Mesenchymal stem cell (in vitro differentiated cells and primary cell): ENCODE results near the gene OR52B6.

ENCODE experiments used
- DNase-seq: peaks from one replicate; pipeline ENCODE4 v3.0.0-alpha.2; 2013
- H2AFZ ChIP-seq: one replicate; pipeline ENCODE4 v1.6.1; 2013; ENCODE audit warnings: low read depth, mild to moderate bottlenecking, control low read depth, inconsistent platforms, low read length, moderate library complexity
- H2AK5ac ChIP-seq: 2 replicates; pipeline ENCODE4 v1.6.1; 2013; ENCODE audit warnings: low read length, moderate library complexity, mild to moderate bottlenecking, inconsistent platforms; ENCODE audit not compliant: severe bottlenecking
- H2BK120ac ChIP-seq: one replicate; pipeline ENCODE4 v1.6.1; 2013; ENCODE audit warnings: low read depth, mild to moderate bottlenecking, inconsistent platforms, low read length, moderate library complexity
- H2BK12ac ChIP-seq, 2 experiments: one replicate each; pipeline ENCODE4 v1.6.1; 2013; ENCODE audit warnings: inconsistent platforms in 2 of 2, low read length in 2 of 2, mild to moderate bottlenecking in 2 of 2, moderate library complexity in 2 of 2, control low read depth in 1 of 2
- H2BK15ac ChIP-seq: one replicate; pipeline ENCODE4 v1.6.1; 2013; ENCODE audit warnings: mild to moderate bottlenecking, low read depth, inconsistent platforms; ENCODE audit not compliant: poor library complexity, severe bottlenecking
- H2BK5ac ChIP-seq: 2 replicates; pipeline ENCODE4 v1.6.1; 2013; ENCODE audit warnings: low read depth, mild to moderate bottlenecking, low read length, control low read depth, inconsistent platforms; ENCODE audit not compliant: poor library complexity, severe bottlenecking
- H3K14ac ChIP-seq, 2 experiments: one replicate each; pipeline ENCODE4 v1.6.1; 2013; ENCODE audit warnings: inconsistent platforms in 2 of 2, low read length in 2 of 2, control low read depth in 1 of 2, mild to moderate bottlenecking in 1 of 2, moderate library complexity in 1 of 2
- H3K18ac ChIP-seq, 2 experiments: one replicate each; pipeline ENCODE4 v1.6.1; 2013; ENCODE audit warnings: inconsistent platforms in 2 of 2, low read length in 2 of 2, control low read depth in 1 of 2, low read depth in 1 of 2, mild to moderate bottlenecking in 1 of 2
- H3K23ac ChIP-seq, 2 experiments: one replicate each; pipeline ENCODE4 v1.6.1; 2013; ENCODE audit warnings: inconsistent platforms in 2 of 2, low read length in 2 of 2, mild to moderate bottlenecking in 2 of 2, moderate library complexity in 2 of 2, control low read depth in 1 of 2
- H3K27ac ChIP-seq: 2 replicates; pipeline ENCODE4 v1.5.1; 2013; ENCODE audit warnings: mild to moderate bottlenecking, moderate library complexity, low read length, control low read depth, inconsistent platforms; ENCODE audit not compliant: poor library complexity, severe bottlenecking
- H3K27me3 ChIP-seq, 2 experiments: 2 replicates each; pipeline versions ENCODE4 v1.6.1 to v1.7.0; 2013; ENCODE audit warnings: low read length in 2 of 2, mild to moderate bottlenecking in 2 of 2, moderate library complexity in 2 of 2, control low read depth in 1 of 2, inconsistent platforms in 1 of 2; ENCODE audit not compliant: control insufficient read depth in 1 of 2, insufficient read depth in 1 of 2
- H3K36me3 ChIP-seq, 2 experiments: 2 replicates each; pipeline versions ENCODE4 v1.6.1 to v1.7.0; 2013; ENCODE audit warnings: low read length in 2 of 2, control low read depth in 1 of 2, inconsistent platforms in 1 of 2, low read depth in 1 of 2, mild to moderate bottlenecking in 1 of 2; ENCODE audit not compliant: insufficient read depth in 2 of 2, control insufficient read depth in 1 of 2
- H3K4ac ChIP-seq, 2 experiments: one replicate each; pipeline ENCODE4 v1.6.1; 2013; ENCODE audit warnings: inconsistent platforms in 2 of 2, low read length in 2 of 2, mild to moderate bottlenecking in 2 of 2, moderate library complexity in 2 of 2, control low read depth in 1 of 2, low read depth in 1 of 2
- H3K4me1 ChIP-seq: 2 replicates; pipeline ENCODE4 v1.6.1; 2013; ENCODE audit warnings: low read depth, low read length, control low read depth; ENCODE audit not compliant: control insufficient read depth, insufficient read depth
- H3K4me2 ChIP-seq: 2 replicates; pipeline ENCODE4 v1.6.1; 2013; ENCODE audit warnings: low read length, mild to moderate bottlenecking, inconsistent platforms; ENCODE audit not compliant: poor library complexity, severe bottlenecking
- H3K4me3 ChIP-seq, 2 experiments: 2 replicates each; pipeline versions ENCODE4 v1.5.1 to v1.7.0; 2013; ENCODE audit warnings: low read length in 2 of 2, mild to moderate bottlenecking in 2 of 2, control low read depth in 1 of 2, low read depth in 1 of 2; ENCODE audit not compliant: insufficient read depth in 1 of 2
- H3K79me1 ChIP-seq: replicated peaks from 2 replicates; pipeline ENCODE4 v1.6.1; 2013; ENCODE audit warnings: mild to moderate bottlenecking, control low read depth, low read length, inconsistent platforms; ENCODE audit not compliant: poor library complexity, severe bottlenecking
- H3K9ac ChIP-seq: 2 replicates; pipeline ENCODE4 v1.7.0; 2013; ENCODE audit warnings: mild to moderate bottlenecking, low read length, moderate library complexity
- H3K9me3 ChIP-seq: 2 replicates; pipeline ENCODE4 v1.7.0; 2013; ENCODE audit warnings: mild to moderate bottlenecking, low read length; ENCODE audit not compliant: control insufficient read depth
- H4K8ac ChIP-seq: one replicate; pipeline ENCODE4 v1.6.1; 2013; ENCODE audit warnings: inconsistent platforms, mild to moderate bottlenecking, low read length, moderate library complexity
- H4K91ac ChIP-seq: one replicate; pipeline ENCODE4 v1.6.1; 2013; ENCODE audit warnings: mild to moderate bottlenecking, low read length, inconsistent platforms
- WGBS: methylation state at CpG from one replicate; pipeline ENCODE4 v1.1.7; 2013; ENCODE audit warnings: mixed read lengths; 5-methylcytosine and 5-hydroxymethylcytosine counted together

OR52B6 gene

GRCh38 chr11:5550440-5551095 lies 30.1 kb upstream of the OR52B6 start:
- Histone ChIP-seq H3K4me3 (no peak overlapping the region), H2BK12ac (no peak overlapping the region), H3K79me1 (no peaks in the 10 kb centered on the region), H3K27ac (no peak overlapping the region), H2BK15ac (no peak overlapping the region), H2BK5ac (no peak overlapping the region), H2AFZ (no peak overlapping the region), H3K4ac (no peak overlapping the region), H3K18ac (no peak overlapping the region), H3K23ac (no peak overlapping the region), H3K36me3 (no peaks in the 10 kb centered on the region), H2AK5ac (no peak overlapping the region), H4K91ac (no peak overlapping the region), H2BK120ac (no peak overlapping the region), H3K9ac (peak overlapping the region; percentile 37), H3K27me3 (no peaks in the 10 kb centered on the region), H3K9me3 (no peaks in the 10 kb centered on the region), H4K8ac (no peak overlapping the region), H3K4me1 (peaks cover 1% of the 10 kb centered on the region), H3K4me2 (no peak overlapping the region), H3K14ac (no peak overlapping the region)
- DNase-seq = peak; percentile 63
- WGBS = 32% methylated on average over 4 of the region's 5 CpGs

- Histone ChIP-seq H3K4me1 (peaks cover 1% of the 10 kb centered on the region), H3K4me2 (no peak overlapping the region), H3K23ac (no peak overlapping the region), H2BK120ac (no peak overlapping the region), H3K18ac (no peak overlapping the region), H3K4me3 (no peak overlapping the region), H3K27me3 (no peaks in the 10 kb centered on the region), H3K4ac (no peak overlapping the region), H4K91ac (no peak overlapping the region), H2AFZ (no peak overlapping the region), H3K36me3 (no peaks in the 10 kb centered on the region), H3K9ac (no peak overlapping the region), H3K9me3 (no peaks in the 10 kb centered on the region), H2BK12ac (no peak overlapping the region), H2BK15ac (no peak overlapping the region), H3K27ac (no peak overlapping the region), H3K79me1 (no peaks in the 10 kb centered on the region), H4K8ac (no peak overlapping the region), H2BK5ac (no peak overlapping the region), H3K14ac (no peak overlapping the region), H2AK5ac (no peak overlapping the region)
- no peak for DNase-seq
These were observed 27.3 kb upstream of the OR52B6 start for GRCh38 chr11:5553343-5553742.

- H3K23ac ChIP-seq = no peak overlapping the region
- H3K79me1 ChIP-seq = no peaks in the 10 kb centered on the region
- whole genome bisulfite sequencing = 7% methylated on average over 3 of the region's 3 CpGs
- no peak overlapping the region for H2AFZ ChIP-seq
- no peak overlapping the region for H4K8ac ChIP-seq
- H2BK15ac ChIP-seq = no peak overlapping the region
- H3K4me2 ChIP-seq = no peak overlapping the region
- H2BK120ac ChIP-seq = no peak overlapping the region
- H3K4me3 ChIP-seq = no peak overlapping the region
- no peaks in the 10 kb centered on the region for H3K9me3 ChIP-seq
- H3K27ac ChIP-seq = no peak overlapping the region
- H3K27me3 ChIP-seq = no peaks in the 10 kb centered on the region
- no peak overlapping the region for H4K91ac ChIP-seq
- no peak overlapping the region for H3K18ac ChIP-seq
- H2BK5ac ChIP-seq = no peak overlapping the region
- no peak overlapping the region for H2AK5ac ChIP-seq
- H3K4me1 ChIP-seq = no peaks in the 10 kb centered on the region
- no peak overlapping the region for H3K4ac ChIP-seq
- no peak overlapping the region for H3K14ac ChIP-seq
- H3K36me3 ChIP-seq = no peaks in the 10 kb centered on the region
- no peak for DNase-seq
- no peak overlapping the region for H3K9ac ChIP-seq
- no peak overlapping the region for H2BK12ac ChIP-seq
These were observed 24.0 kb upstream of the OR52B6 start for GRCh38 chr11:5556596-5557188.

- H3K9me3 ChIP-seq = no peaks in the 10 kb centered on the region
- H3K4me1 ChIP-seq = no peaks in the 10 kb centered on the region
- no peak overlapping the region for H2BK120ac ChIP-seq
- no peaks in the 10 kb centered on the region for H3K79me1 ChIP-seq
- no peak overlapping the region for H3K14ac ChIP-seq
- no peak overlapping the region for H3K18ac ChIP-seq
- no peaks in the 10 kb centered on the region for H3K36me3 ChIP-seq
- H2AFZ ChIP-seq = no peak overlapping the region
- H3K9ac ChIP-seq = no peak overlapping the region
- H3K27me3 ChIP-seq = no peaks in the 10 kb centered on the region
- H2BK15ac ChIP-seq = no peak overlapping the region
- H2BK5ac ChIP-seq = no peak overlapping the region
- WGBS = 91% methylated on average over 3 of the region's 3 CpGs
- no peak overlapping the region for H3K4ac ChIP-seq
- no peak overlapping the region for H4K91ac ChIP-seq
- H3K4me2 ChIP-seq = no peak overlapping the region
- H3K27ac ChIP-seq = no peak overlapping the region
- no peak overlapping the region for H2BK12ac ChIP-seq
- DNase-seq = no peak
- no peak overlapping the region for H4K8ac ChIP-seq
- no peak overlapping the region for H3K4me3 ChIP-seq
- no peak overlapping the region for H2AK5ac ChIP-seq
- H3K23ac ChIP-seq = no peak overlapping the region
These were observed 22.9 kb upstream of the OR52B6 start for GRCh38 chr11:5557751-5558150.
